Astrocyte (in vitro differentiated cells and primary cell): ENCODE results near the gene PCDHB10. TPM values are rescaled to one million over a fixed set of nuclear protein-coding genes. Genes with fewer than 3 reads are reported as not detected.

ENCODE experiments used
- DNase-seq: peaks from one replicate; pipeline ENCODE4 v3.0.0-alpha.2; 2010; ENCODE audit warnings: low read depth
- FAIRE-seq: peaks from 2 replicates; lab custom pipeline; 2011; peaks lifted over from hg19 to GRCh38; lab: Jason Lieb, UNC
- H2AFZ ChIP-seq: 2 replicates; pipeline ENCODE4 v1.6.0; 2012; ENCODE audit warnings: low read depth, low read length, inconsistent platforms
- H3K27ac ChIP-seq: 2 replicates; pipeline ENCODE4 v1.5.1; 2011; ENCODE audit warnings: low read depth, low read length, inconsistent platforms
- H3K27me3 ChIP-seq: 2 replicates; pipeline ENCODE4 v1.6.0; 2011; ENCODE audit warnings: low read length, inconsistent platforms; ENCODE audit not compliant: insufficient read depth
- H3K36me3 ChIP-seq: 2 replicates; pipeline ENCODE4 v1.5.1; 2011; ENCODE audit warnings: low read length, inconsistent platforms; ENCODE audit not compliant: insufficient read depth
- H3K4me1 ChIP-seq: 2 replicates; pipeline ENCODE4 v1.5.1; 2011; ENCODE audit warnings: low read length, inconsistent platforms; ENCODE audit not compliant: insufficient read depth
- H3K4me2 ChIP-seq: 2 replicates; pipeline ENCODE4 v1.6.0; 2012; ENCODE audit warnings: low read length, inconsistent platforms
- H3K4me3 ChIP-seq: 2 replicates; pipeline ENCODE4 v1.5.1; 2011; ENCODE audit warnings: low read depth, mild to moderate bottlenecking, low read length, inconsistent platforms; ENCODE audit not compliant: insufficient read depth
- H3K79me2 ChIP-seq: 2 replicates; pipeline ENCODE4 v1.6.0; 2012; ENCODE audit warnings: mild to moderate bottlenecking, low read length, inconsistent platforms; ENCODE audit not compliant: insufficient read depth
- H3K9ac ChIP-seq: 2 replicates; pipeline ENCODE4 v1.6.0; 2012; ENCODE audit warnings: mild to moderate bottlenecking, low read length, inconsistent platforms
- H3K9me3 ChIP-seq: 2 replicates; pipeline ENCODE4 v1.5.1; 2012; ENCODE audit warnings: low read depth, mild to moderate bottlenecking, low read length, inconsistent platforms; ENCODE audit not compliant: insufficient read depth
- H4K20me1 ChIP-seq: 2 replicates; pipeline ENCODE4 v1.6.0; 2012; ENCODE audit warnings: low read length, inconsistent platforms; ENCODE audit not compliant: insufficient read depth
- H3K27ac Mint-ChIP-seq: one replicate; pipeline ENCODE4 v1.8.0; 2021; ENCODE audit warnings: mild to moderate bottlenecking, mixed read lengths; ENCODE audit not compliant: unreplicated experiment
- H3K27me3 Mint-ChIP-seq: one replicate; pipeline ENCODE4 v1.8.0; 2021; ENCODE audit warnings: low read depth, mixed read lengths; ENCODE audit not compliant: unreplicated experiment
- H3K36me3 Mint-ChIP-seq: one replicate; pipeline ENCODE4 v1.8.0; 2021; ENCODE audit warnings: low read depth, mixed read lengths; ENCODE audit not compliant: unreplicated experiment
- H3K4me1 Mint-ChIP-seq: one replicate; pipeline ENCODE4 v1.8.0; 2021; ENCODE audit warnings: low read depth, mixed read lengths; ENCODE audit not compliant: unreplicated experiment
- H3K4me3 Mint-ChIP-seq: one replicate; pipeline ENCODE4 v1.8.0; 2021; ENCODE audit warnings: mild to moderate bottlenecking, moderate library complexity, mixed read lengths; ENCODE audit not compliant: unreplicated experiment
- H3K9me3 Mint-ChIP-seq: one replicate; pipeline ENCODE4 v1.8.0; 2021; ENCODE audit warnings: mild to moderate bottlenecking, mixed read lengths; ENCODE audit not compliant: unreplicated experiment
- EZH2 ChIP-seq: IDR thresholded peaks from 2 replicates; pipeline ENCODE4 v1.6.1; 2012; ENCODE audit warnings: mild to moderate bottlenecking, low read length, inconsistent platforms; ENCODE audit not compliant: insufficient read depth
- total RNA-seq: library from RNA; stranded (reverse); gene quantifications from 2 replicates; pipeline ENCODE4 v1.2.1, GENCODE V29; 2021
- TF ChIP-seq, protein P1 (sequence below): IDR thresholded peaks from 2 replicates; pipeline ENCODE4 v1.5.1; 2011; ENCODE audit warnings: low read depth, mild to moderate bottlenecking, inconsistent platforms, low read length, moderate library complexity; ENCODE audit not compliant: insufficient read depth

The PCDHB10 gene
- total RNA-seq, 1 donor from 2014 or later, result 6.4 TPM

- H2AFZ ChIP-seq, result no peak overlapping the region
- no peaks in the 10 kb centered on the region for H3K36me3 ChIP-seq
- H3K4me2 ChIP-seq, result no peak overlapping the region
- no peak for DNase-seq
- no peaks in the 10 kb centered on the region for H3K79me2 ChIP-seq
- H3K4me1 ChIP-seq, result no peaks in the 10 kb centered on the region
- no peak for TF ChIP-seq EZH2
- TF ChIP-seq, protein P1, sequence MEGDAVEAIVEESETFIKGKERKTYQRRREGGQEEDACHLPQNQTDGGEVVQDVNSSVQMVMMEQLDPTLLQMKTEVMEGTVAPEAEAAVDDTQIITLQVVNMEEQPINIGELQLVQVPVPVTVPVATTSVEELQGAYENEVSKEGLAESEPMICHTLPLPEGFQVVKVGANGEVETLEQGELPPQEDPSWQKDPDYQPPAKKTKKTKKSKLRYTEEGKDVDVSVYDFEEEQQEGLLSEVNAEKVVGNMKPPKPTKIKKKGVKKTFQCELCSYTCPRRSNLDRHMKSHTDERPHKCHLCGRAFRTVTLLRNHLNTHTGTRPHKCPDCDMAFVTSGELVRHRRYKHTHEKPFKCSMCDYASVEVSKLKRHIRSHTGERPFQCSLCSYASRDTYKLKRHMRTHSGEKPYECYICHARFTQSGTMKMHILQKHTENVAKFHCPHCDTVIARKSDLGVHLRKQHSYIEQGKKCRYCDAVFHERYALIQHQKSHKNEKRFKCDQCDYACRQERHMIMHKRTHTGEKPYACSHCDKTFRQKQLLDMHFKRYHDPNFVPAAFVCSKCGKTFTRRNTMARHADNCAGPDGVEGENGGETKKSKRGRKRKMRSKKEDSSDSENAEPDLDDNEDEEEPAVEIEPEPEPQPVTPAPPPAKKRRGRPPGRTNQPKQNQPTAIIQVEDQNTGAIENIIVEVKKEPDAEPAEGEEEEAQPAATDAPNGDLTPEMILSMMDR, result no peak
- H3K4me3 ChIP-seq, result no peak overlapping the region
- H3K36me3 Mint-ChIP-seq, result peaks cover 25% of the 10 kb centered on the region
- no peaks in the 10 kb centered on the region for H3K27me3 Mint-ChIP-seq
- H3K4me1 Mint-ChIP-seq, result no peaks in the 10 kb centered on the region
- H3K4me3 Mint-ChIP-seq, result no peak overlapping the region
- H3K9ac ChIP-seq, result no peak overlapping the region
- no peak overlapping the region for H3K27ac ChIP-seq
- no peaks in the 10 kb centered on the region for H4K20me1 ChIP-seq
- no peak overlapping the region for H3K27ac Mint-ChIP-seq
- no peak for FAIRE-seq
- H3K9me3 Mint-ChIP-seq, result peaks cover 62% of the 10 kb centered on the region
- H3K27me3 ChIP-seq, result no peaks in the 10 kb centered on the region
- H3K9me3 ChIP-seq, result peaks cover 30% of the 10 kb centered on the region
These were observed 49.3 kb downstream of the PCDHB10 start for GRCh38 chr5:141241496-141241895.

Other genes starting within 250 kb of the PCDHB10 start
- 6.9 and 7.7 TPM in 2 replicates for gene PCDHAC2, start 225.9 kb upstream of the PCDHB10 start, total RNA-seq
- gene PCDHB1, start 141.0 kb upstream of the PCDHB10 start, total RNA-seq, result not detected in 2 replicates
- 44.3 and 50.7 TPM in 2 replicates for gene PCDHB2, start 97.7 kb upstream of the PCDHB10 start, total RNA-seq
- 3.6 and 3.9 TPM in 2 replicates for gene PCDHB3, start 91.9 kb upstream of the PCDHB10 start, total RNA-seq
- gene PCDHB4, start 70.5 kb upstream of the PCDHB10 start, total RNA-seq, result 1.0 and 1.1 TPM in 2 replicates
- gene PCDHB5, start 57.1 kb upstream of the PCDHB10 start, total RNA-seq, result 8.7 and 9.7 TPM in 2 replicates
- 0.50 and 0.70 TPM in 2 replicates for gene PCDHB6, start 42.3 kb upstream of the PCDHB10 start, total RNA-seq
- 0.79 and 1.0 TPM in 2 replicates for gene PCDHB7, start 19.7 kb upstream of the PCDHB10 start, total RNA-seq
- gene PCDHB8, start 14.6 kb upstream of the PCDHB10 start, total RNA-seq, result 4.9 and 5.3 TPM in 2 replicates
- gene PCDHB16, start 10.0 kb upstream of the PCDHB10 start, total RNA-seq, result 3.2 and 4.4 TPM in 2 replicates
- 3.6 and 5.3 TPM in 2 replicates for gene PCDHB9, start 5.2 kb upstream of the PCDHB10 start, total RNA-seq
- 2.1 TPM in 2 replicates for gene PCDHB11, start 7.3 kb downstream of the PCDHB10 start, total RNA-seq
- gene PCDHB12, start 16.4 kb downstream of the PCDHB10 start, total RNA-seq, result 0.87 and 1.2 TPM in 2 replicates
- 3.3 TPM in 2 replicates for gene PCDHB13, start 21.6 kb downstream of the PCDHB10 start, total RNA-seq
- 5.6 and 6.4 TPM in 2 replicates for gene PCDHB14, start 31.0 kb downstream of the PCDHB10 start, total RNA-seq
- 1.3 and 1.6 TPM in 2 replicates for gene PCDHB15, start 53.0 kb downstream of the PCDHB10 start, total RNA-seq
- gene SLC25A2, start 111.7 kb downstream of the PCDHB10 start, total RNA-seq, result 0.19 and 0.25 TPM in 2 replicates
- gene TAF7, start 128.4 kb downstream of the PCDHB10 start, total RNA-seq, result 95.1 and 102 TPM in 2 replicates
- 0.17 and 0.27 TPM in 2 replicates for gene PCDHGA1, start 138.2 kb downstream of the PCDHB10 start, total RNA-seq
- 0.14 and 0.17 TPM in 2 replicates for gene PCDHGA2, start 146.4 kb downstream of the PCDHB10 start, total RNA-seq
- 0.14 and 0.17 TPM in 2 replicates for gene PCDHGA3, start 151.5 kb downstream of the PCDHB10 start, total RNA-seq
- gene PCDHGB1, start 157.7 kb downstream of the PCDHB10 start, total RNA-seq, result 1.0 and 1.5 TPM in 2 replicates
- gene PCDHGA4, start 162.7 kb downstream of the PCDHB10 start, total RNA-seq, result 0.48 and 0.50 TPM in 2 replicates
- gene PCDHGB2, start 167.6 kb downstream of the PCDHB10 start, total RNA-seq, result 1.4 TPM in 2 replicates
- 0.29 and 0.30 TPM in 2 replicates for gene PCDHGA5, start 171.8 kb downstream of the PCDHB10 start, total RNA-seq
- gene PCDHGB3, start 177.9 kb downstream of the PCDHB10 start, total RNA-seq, result 0.10 and 0.14 TPM in 2 replicates
- gene PCDHGA6, start 181.5 kb downstream of the PCDHB10 start, total RNA-seq, result 0.22 and 0.41 TPM in 2 replicates
- 0.57 and 0.62 TPM in 2 replicates for gene PCDHGA7, start 190.4 kb downstream of the PCDHB10 start, total RNA-seq
- 13.6 and 15.7 TPM in 2 replicates for gene PCDHGB4, start 195.3 kb downstream of the PCDHB10 start, total RNA-seq
- gene PCDHGA8, start 200.3 kb downstream of the PCDHB10 start, total RNA-seq, result 1.0 and 1.2 TPM in 2 replicates
- 1.1 and 2.1 TPM in 2 replicates for gene PCDHGB5, start 205.6 kb downstream of the PCDHB10 start, total RNA-seq
- 0.73 and 0.87 TPM in 2 replicates for gene PCDHGA9, start 210.4 kb downstream of the PCDHB10 start, total RNA-seq
- gene PCDHGB6, start 215.7 kb downstream of the PCDHB10 start, total RNA-seq, result 18.4 and 19.9 TPM in 2 replicates
- gene PCDHGA10, start 220.6 kb downstream of the PCDHB10 start, total RNA-seq, result 34.0 and 41.6 TPM in 2 replicates
- 22.4 and 26.1 TPM in 2 replicates for gene PCDHGB7, start 225.3 kb downstream of the PCDHB10 start, total RNA-seq
- 5.3 and 5.8 TPM in 2 replicates for gene PCDHGA11, start 228.7 kb downstream of the PCDHB10 start, total RNA-seq
- 1.2 and 1.6 TPM in 2 replicates for gene PCDHGA12, start 238.2 kb downstream of the PCDHB10 start, total RNA-seq